K562 (cell line): ENCODE results near the gene OR2G2. TPM values are rescaled to one million over a fixed set of nuclear protein-coding genes. Genes with fewer than 3 reads are reported as not detected.

Experiments used
- ATAC-seq: fragments of 200-7000 bp; cut with Tn5 transposase; 3 replicates; pipeline ENCODE4 v1.9.1; 2020; ENCODE audit warnings: moderate library complexity
- BruUV-seq: library from RNA; stranded (reverse); fragments of 400-500 nt; replicated peaks from 2 replicates; lab custom pipeline; 2021; lab: Mats Ljungman, UMichigan
- CTCF ChIA-PET: fragments of 300-600 bp; formaldehyde crosslinking; extraction: SDS; loops from one replicate; lab custom pipeline; 2021; ENCODE audit warnings: low intra/inter-chr PET ratio; lab: Yijun Ruan, JAX
- POLR2A ChIA-PET: fragments of 300-600, 350-650 bp; sonication (Branson Sonifier 250); formaldehyde crosslinking; extraction: SDS; loops from one replicate; lab custom pipeline; 2021; ENCODE audit warnings: antibody characterized with exemption, inconsistent platforms; lab: Yijun Ruan, JAX
- DNase-seq, 4 experiments: peaks; one replicate each; pipeline versions ENCODE4 v3.0.0 to v3.0.0-alpha.2; 2011 to 2018; ENCODE audit warnings: low spot score in 3 of 4, mixed read lengths in 3 of 4; ENCODE audit errors: extremely low read depth in 1 of 4
- FAIRE-seq: peaks from 2 replicates; lab custom pipeline; 2011; peaks lifted over from hg19 to GRCh38; lab: Jason Lieb, UNC
- H2AFZ ChIP-seq: 2 replicates; pipeline ENCODE4 v1.6.0; 2011; ENCODE audit warnings: low read depth, low read length, control low read depth, inconsistent platforms
- H3K27ac ChIP-seq: fragments of 200-600 bp; 3 replicates; pipeline ENCODE4 v1.8.0; 2011; ENCODE audit warnings: low read depth, mild to moderate bottlenecking, control low read depth, inconsistent platforms, low read length, moderate library complexity, mixed read lengths; ENCODE audit errors: extremely low read depth
- H3K27me3 ChIP-seq, 2 experiments: fragments of 300-600 bp in 1 of 2; 2 replicates in 1 of 2; 3 replicates in 1 of 2; pipeline versions ENCODE4 v1.6.0 to v1.8.0; 2011; ENCODE audit warnings: inconsistent platforms in 2 of 2, low read length in 2 of 2, mild to moderate bottlenecking in 1 of 2, mixed read lengths in 1 of 2, moderate library complexity in 1 of 2; ENCODE audit not compliant: control insufficient read depth in 2 of 2, insufficient read depth in 2 of 2
- H3K36me3 ChIP-seq: fragments of 300-600 bp; 3 replicates; pipeline ENCODE4 v1.8.0; 2011; ENCODE audit warnings: mild to moderate bottlenecking, low read length, inconsistent platforms; ENCODE audit not compliant: control insufficient read depth, insufficient read depth
- H3K4me1 ChIP-seq, 2 experiments: fragments of 200-600 bp in 1 of 2; replicated peaks in 1 of 2; 2 replicates in 1 of 2; 3 replicates in 1 of 2; pipeline versions ENCODE4 v1.5.1 to v1.8.0; 2011; ENCODE audit warnings: inconsistent platforms in 2 of 2, low read length in 2 of 2, mild to moderate bottlenecking in 1 of 2, mixed read lengths in 1 of 2, moderate library complexity in 1 of 2; ENCODE audit not compliant: control insufficient read depth in 2 of 2, insufficient read depth in 2 of 2
- H3K4me2 ChIP-seq: 2 replicates; pipeline ENCODE4 v1.6.1; 2011; ENCODE audit warnings: low read length, control low read depth, inconsistent platforms, mixed read lengths; ENCODE audit not compliant: insufficient read depth
- H3K4me3 ChIP-seq: fragments of 200-600 bp; sonication (generic), shearing (Covaris generic); 2 replicates; pipeline ENCODE4 v1.5.1; 2016; ENCODE audit warnings: control low read depth, inconsistent platforms
- H3K79me2 ChIP-seq: fragments of 200-600 bp; 3 replicates; pipeline ENCODE4 v1.8.0; 2011; ENCODE audit warnings: low read length, inconsistent platforms; ENCODE audit not compliant: control insufficient read depth, insufficient read depth
- H3K9ac ChIP-seq, 2 experiments: 2 replicates each; pipeline versions ENCODE4 v1.6.0 to v1.6.1; 2011; ENCODE audit warnings: low read depth in 2 of 2, low read length in 2 of 2, control low read depth in 1 of 2, inconsistent platforms in 1 of 2, mild to moderate bottlenecking in 1 of 2, mixed read lengths in 1 of 2; ENCODE audit not compliant: insufficient read depth in 1 of 2
- H3K9me1 ChIP-seq: one replicate; pipeline ENCODE4 v1.6.0; 2011; ENCODE audit warnings: inconsistent platforms, mild to moderate bottlenecking, low read length, moderate library complexity; ENCODE audit not compliant: control insufficient read depth, insufficient read depth
- H3K9me3 ChIP-seq: replicated peaks from 2 replicates; pipeline ENCODE4 v1.5.1; 2011; ENCODE audit warnings: low read depth, low read length, inconsistent platforms; ENCODE audit not compliant: control insufficient read depth, insufficient read depth
- H4K20me1 ChIP-seq: replicated peaks from 2 replicates; pipeline ENCODE4 v1.6.1; 2011; ENCODE audit warnings: low read length, inconsistent platforms, mixed read lengths; ENCODE audit not compliant: control insufficient read depth, insufficient read depth
- HEY1 ChIP-seq: fragments of 250-450 bp; sonication (Bioruptor Pico); IDR thresholded peaks from 2 replicates; pipeline ENCODE4 v1.5.0; 2020; ENCODE audit warnings: mild to moderate bottlenecking, moderate library complexity, borderline replicate concordance
- MCM5 ChIP-seq: fragments of 450-650 bp; IDR thresholded peaks from 2 replicates; pipeline ENCODE4 v1.6.1; 2016; ENCODE audit warnings: low read depth
- MGA ChIP-seq: fragments of 450-650 bp; IDR thresholded peaks from 2 replicates; pipeline ENCODE4 v1.6.1; 2016; ENCODE audit warnings: mild to moderate bottlenecking, moderate library complexity
- POLR2AphosphoS5 ChIP-seq: IDR thresholded peaks from 2 replicates; pipeline ENCODE4 v1.6.1; 2011; ENCODE audit warnings: mild to moderate bottlenecking, low read depth, low read length, moderate library complexity; ENCODE audit not compliant: control insufficient read depth, insufficient read depth
- RHOXF2B ChIP-seq: fragments of 250-450 bp; sonication (Bioruptor Pico); conservative IDR thresholded peaks from 2 replicates; pipeline ENCODE4 v1.5.1; 2021
- U2AF2 ChIP-seq: fragments of 200-400 bp; formaldehyde crosslinking; optimal IDR thresholded peaks from 2 replicates; pipeline ENCODE3; 2017; ENCODE audit warnings: low read depth, mild to moderate bottlenecking, low read length
- ZFP30 ChIP-seq: fragments of 250-450 bp; sonication (Bioruptor Pico); IDR thresholded peaks from 2 replicates; pipeline ENCODE4 v1.8.0; 2022; ENCODE audit warnings: moderate library complexity, mild to moderate bottlenecking, inconsistent platforms, borderline replicate concordance
- ZNF134 ChIP-seq: fragments of 250-450 bp; sonication (Bioruptor Pico); conservative IDR thresholded peaks from 2 replicates; pipeline ENCODE4 v1.4.0; 2020
- ZNF431 ChIP-seq: sonication (generic); formaldehyde crosslinking; IDR thresholded peaks from 2 replicates; pipeline ENCODE4 v1.8.0; 2022; ENCODE audit warnings: mild to moderate bottlenecking, missing genetic modification reagents
- WGBS: fragments of 100-300 bp; shearing (Covaris generic); methylation state at CpG from one replicate; pipeline ENCODE4 v1.1.6; 2016; ENCODE audit warnings: low coverage, mixed read lengths; ENCODE audit not compliant: insufficient coverage; ENCODE audit errors: missing lambda C conversion rate; 5-methylcytosine and 5-hydroxymethylcytosine counted together
- in situ Hi-C: fragments of 300-500 bp; cut with MboI; formaldehyde crosslinking; loops from 4 replicates; pipeline ENCODE4 v1.15.0; 2018; ENCODE audit warnings: inconsistent platforms, mixed read lengths
- intact Hi-C: fragments of 100-400 bp; cut with micrococcal nuclease; formaldehyde crosslinking; loops from 2 replicates; pipeline ENCODE4 v1.14.2; 2022
- polyA plus RNA-seq, 8 experiments: library from polyadenylated mRNA; depleted of rRNA in 4 of 8; stranded (reverse) in 5 of 8; unstranded in 3 of 8; fragments of >200 nt; fragmentation: Nextera tagmentation in 2 of 8; fragmentation: Illumina TruSeq in 1 of 8; extraction: Ambion mirVana in 2 of 8; extraction: Trizol in 1 of 8; gene quantifications; 2 replicates each; pipeline versions ENCODE4 v1.2.1 to v1.2.3, GENCODE V29; 2011 to 2014; ENCODE audit warnings: inconsistent platforms in 1 of 8, missing spikeins in 1 of 8
- total RNA-seq, 7 experiments: library from RNA; depleted of rRNA in 6 of 7; stranded (reverse); fragments of >200 nt in 6 of 7; fragmentation: Illumina TruSeq in 2 of 7; extraction: Trizol in 2 of 7; gene quantifications; 2 replicates each; pipeline versions ENCODE4 v1.2.1 to v1.2.3, GENCODE V29; 2011 to 2021; ENCODE audit warnings: low replicate concordance in 1 of 7

Gene OR2G2
- total and polyA plus RNA-seq, 9 of the 15 experiments (the other 6 are each of a cell fraction or from before 2014, with no cell fraction given) = not detected

DNA sequence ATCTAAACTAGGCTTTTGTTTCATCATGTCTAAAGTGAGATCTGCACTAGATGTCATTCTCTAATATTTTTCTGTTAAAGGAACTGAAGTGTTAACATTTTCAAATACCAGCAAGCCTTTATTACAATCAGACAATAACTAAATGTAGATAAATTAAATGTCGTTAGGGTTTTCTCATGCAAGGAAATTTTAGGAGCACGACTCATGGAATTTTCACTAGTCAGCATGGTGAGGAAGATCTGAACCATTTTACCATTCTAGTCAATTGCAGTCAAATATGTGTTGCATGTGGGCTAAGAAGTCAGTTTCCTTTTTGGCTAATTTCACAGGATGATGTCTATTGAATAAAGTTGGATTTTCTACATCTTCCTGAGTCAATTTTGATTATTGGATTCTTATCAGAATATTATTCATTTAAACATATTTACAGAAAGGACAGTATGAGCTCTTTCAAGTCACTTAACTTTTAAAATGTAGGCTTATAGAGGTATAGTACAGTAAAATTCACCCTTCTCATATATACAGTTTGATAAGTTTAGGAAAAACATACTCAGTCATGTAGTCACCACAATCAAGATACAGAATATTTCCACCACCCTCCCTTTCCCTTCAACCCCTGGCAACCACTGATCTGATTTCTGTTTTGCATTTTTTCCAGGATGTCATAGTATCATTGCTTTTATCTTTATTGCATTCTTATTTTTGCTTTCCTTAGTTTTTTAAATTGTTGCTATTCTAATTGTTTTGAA lies 30.1 kb upstream of the OR2G2 start:
- in situ Hi-C loops (no loop called here), intact Hi-C loops (no loop called here)
- H3K27me3 ChIP-seq = no peaks in the 10 kb centered on the region
- no peak for DNase-seq
- no peaks in the 10 kb centered on the region for H3K36me3 ChIP-seq
- H3K4me3 ChIP-seq = no peak overlapping the region
- H3K4me2 ChIP-seq = no peak overlapping the region
- no peaks in the 10 kb centered on the region for H3K9me3 ChIP-seq
- WGBS = 4% methylated on average over 2 of the region's 2 CpGs
- ChIA-PET POLR2A (interaction anchor here (0.6 to 1.3 kb wide), 2 partner anchors 17 to 337 kb away, joined by 4 read pairs; partner anchors contain the start of gene OR2W3), CTCF (no interaction called here)
- no peak overlapping the region for H2AFZ ChIP-seq
- H3K9me1 ChIP-seq = no peaks in the 10 kb centered on the region
- H3K27ac ChIP-seq = no peak overlapping the region
- ATAC-seq = no peak
- no TSS peak for BruUV-seq
- no peaks in the 10 kb centered on the region for H3K4me1 ChIP-seq
- H3K9ac ChIP-seq = no peak overlapping the region
- H4K20me1 ChIP-seq = no peaks in the 10 kb centered on the region
- no peak for FAIRE-seq
- no peaks in the 10 kb centered on the region for H3K79me2 ChIP-seq
- TF ChIP-seq POLR2AphosphoS5 (no peak), HEY1 (CRISPR knock-in tag) (no peak), MCM5 (no peak), RHOXF2B (CRISPR knock-in tag) (no peak), ZNF431 (CRISPR knock-in tag) (no peak), MGA (no peak), U2AF2 (no peak), ZFP30 (no peak), ZNF134 (no peak)
